ENCODE results near the gene PIK3C2B.
A peak's percentile ranks its signal among the peaks of the same experiment; 100 is the strongest.
"Not testable (repeated sequence)": the region's sequence is repeated elsewhere in the genome, so short reads cannot be mapped to it uniquely, and the experiment has no call there.

The PIK3C2B gene

GRCh38 chr1:204491655-204492054 is 3.0 kb downstream of the PIK3C2B start:
- no peak overlapping the region for H3K4me3 ChIP-seq (ENCODE audit: low read length)
- TF ChIP-seq CTCF (IDR thresholded peaks at IDR 0.05; ENCODE audit: insufficient read depth, low read depth, low read length, missing control alignments), result no peak
- DNase-seq (ENCODE audit: low read depth), result no peak

- DNase-seq (ENCODE audit: low read depth), result no peak
- no peak overlapping the region for H3K4me3 ChIP-seq (ENCODE audit: low read length)
- TF ChIP-seq CTCF (IDR thresholded peaks at IDR 0.05; ENCODE audit: insufficient read depth, low read depth, low read length, missing control alignments), result no peak
These were observed 7.4 kb downstream of the PIK3C2B start for GRCh38 chr1:204487256-204487615.

GRCh38 chr1:204486513-204487255 is 7.9 kb downstream of the PIK3C2B start:
- DNase-seq (ENCODE audit: low read depth), result peak; percentile 15
- H3K4me3 ChIP-seq (ENCODE audit: low read length), result not testable (repeated sequence)

- DNase-seq (ENCODE audit: low read depth), result peak; percentile 32
- no peak for TF ChIP-seq CTCF (IDR thresholded peaks at IDR 0.05; ENCODE audit: insufficient read depth, low read depth, low read length, missing control alignments)
- H3K4me3 ChIP-seq (ENCODE audit: low read length), result no peak overlapping the region
These were observed 10.8 kb downstream of the PIK3C2B start for GRCh38 chr1:204483791-204484190.

GRCh38 chr1:204480515-204480914 is 14.1 kb downstream of the PIK3C2B start:
- no peak for TF ChIP-seq CTCF (IDR thresholded peaks at IDR 0.05; ENCODE audit: insufficient read depth, low read depth, low read length, missing control alignments)
- no peak for DNase-seq (ENCODE audit: low read depth)
- H3K4me3 ChIP-seq (ENCODE audit: low read length), result no peak overlapping the region

GRCh38 chr1:204479387-204480136 is 15.0 kb downstream of the PIK3C2B start:
- TF ChIP-seq CTCF (IDR thresholded peaks at IDR 0.05; ENCODE audit: insufficient read depth, low read depth, low read length, missing control alignments), result no peak
- peak; percentile 94 for DNase-seq (ENCODE audit: low read depth)
- no peak overlapping the region for H3K4me3 ChIP-seq (ENCODE audit: low read length)

- TF ChIP-seq CTCF (IDR thresholded peaks at IDR 0.05; ENCODE audit: insufficient read depth, low read depth, low read length, missing control alignments), result no peak
- no peak for DNase-seq (ENCODE audit: low read depth)
- no peak overlapping the region for H3K4me3 ChIP-seq (ENCODE audit: low read length)
These were observed 15.7 kb downstream of the PIK3C2B start for GRCh38 chr1:204478921-204479320.
